Loucy (cell line): ENCODE measurements around the gene RASAL1.

Source experiments
- H2AFZ ChIP-seq: fragments of 200-600 bp; sonication (generic); 2 replicates; pipeline ENCODE4 v1.6.0; 2016; ENCODE audit warnings: antibody characterized with exemption, mild to moderate bottlenecking, low read length, moderate library complexity
- H3F3A ChIP-seq: fragments of 200-600 bp; 2 replicates; pipeline ENCODE4 v1.6.0; 2016; ENCODE audit warnings: antibody characterized with exemption, low read depth, mild to moderate bottlenecking
- H3K27me3 ChIP-seq: fragments of 200-600 bp; sonication (generic); 2 replicates; pipeline ENCODE4 v1.6.1; 2014; ENCODE audit warnings: low read length, mild to moderate bottlenecking; ENCODE audit not compliant: insufficient read depth, poor library complexity, severe bottlenecking
- H3K36me3 ChIP-seq: fragments of 200-600 bp; sonication (generic); 2 replicates; pipeline ENCODE4 v1.6.1; 2016; ENCODE audit warnings: low read length; ENCODE audit not compliant: insufficient read depth
- H3K4me1 ChIP-seq: fragments of 200-600 bp; sonication (generic); 2 replicates; pipeline ENCODE4 v1.5.1; 2014; ENCODE audit warnings: low read length, mild to moderate bottlenecking; ENCODE audit not compliant: insufficient read depth, poor library complexity, severe bottlenecking
- H3K4me2 ChIP-seq: fragments of 200-600 bp; sonication (generic); 2 replicates; pipeline ENCODE4 v1.6.0; 2014; ENCODE audit warnings: antibody characterized with exemption, low read length, low read depth, mild to moderate bottlenecking; ENCODE audit not compliant: poor library complexity, severe bottlenecking
- H3K4me3 ChIP-seq: fragments of 200-600 bp; sonication (generic); 2 replicates; pipeline ENCODE4 v1.5.1; 2014; ENCODE audit warnings: low read length, mild to moderate bottlenecking, mixed read lengths; ENCODE audit not compliant: poor library complexity, severe bottlenecking
- H3K79me2 ChIP-seq: fragments of 200-600 bp; sonication (generic); 2 replicates; pipeline ENCODE4 v1.6.1; 2014; ENCODE audit warnings: low read length; ENCODE audit not compliant: insufficient read depth
- H3K9ac ChIP-seq: fragments of 200-600 bp; sonication (generic); 2 replicates; pipeline ENCODE4 v1.6.0; 2014; ENCODE audit warnings: mild to moderate bottlenecking, low read depth, low read length, moderate library complexity; ENCODE audit not compliant: poor library complexity, severe bottlenecking
- H3K9me2 ChIP-seq: fragments of 200-600 bp; sonication (generic); replicated peaks from 2 replicates; pipeline ENCODE4 v1.6.1; 2016; ENCODE audit warnings: low read depth, low read length, mixed read lengths
- H3K9me3 ChIP-seq: fragments of 200-600 bp; sonication (generic); 2 replicates; pipeline ENCODE4 v1.6.1; 2014; ENCODE audit warnings: mild to moderate bottlenecking, antibody characterized with exemption, low read length, low read depth; ENCODE audit not compliant: insufficient read depth
- H4K20me1 ChIP-seq: fragments of 200-600 bp; sonication (generic); 2 replicates; pipeline ENCODE4 v1.6.0; 2014; ENCODE audit warnings: antibody characterized with exemption, low read length, mild to moderate bottlenecking; ENCODE audit not compliant: insufficient read depth, poor library complexity, severe bottlenecking
- EZH2phosphoT487 ChIP-seq: fragments of 200-600 bp; IDR thresholded peaks from 2 replicates; pipeline ENCODE4 v1.6.1; 2018; ENCODE audit warnings: antibody characterized with exemption, mild to moderate bottlenecking, moderate library complexity, borderline replicate concordance
- TF ChIP-seq, protein P1 (sequence below): fragments of 200-600 bp; sonication (generic); conservative IDR thresholded peaks from 2 replicates; pipeline ENCODE4 v1.5.1; 2014; ENCODE audit warnings: mild to moderate bottlenecking, antibody characterized with exemption, low read length

Gene RASAL1

DNA sequence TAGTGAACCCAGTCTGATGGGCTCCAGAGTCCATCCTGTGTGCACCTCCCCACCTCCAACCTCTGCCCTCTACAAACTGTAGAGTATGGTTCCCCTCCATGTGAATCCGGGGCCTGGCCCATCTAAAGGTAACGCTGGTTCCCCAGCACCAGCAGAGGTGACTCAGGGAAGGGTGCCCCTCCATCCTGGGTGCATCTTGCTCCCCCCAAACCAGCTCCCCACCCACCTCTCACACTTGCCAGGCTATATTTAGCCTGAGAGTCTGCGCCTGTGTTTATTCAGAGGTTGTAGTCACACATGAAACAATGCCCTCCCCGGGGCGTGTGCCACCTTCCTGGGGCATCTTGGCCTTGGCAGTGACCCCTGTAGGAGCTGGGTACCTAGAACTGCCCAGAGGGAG lies 26.2 kb downstream of the RASAL1 start:
- TF ChIP-seq, protein P1, sequence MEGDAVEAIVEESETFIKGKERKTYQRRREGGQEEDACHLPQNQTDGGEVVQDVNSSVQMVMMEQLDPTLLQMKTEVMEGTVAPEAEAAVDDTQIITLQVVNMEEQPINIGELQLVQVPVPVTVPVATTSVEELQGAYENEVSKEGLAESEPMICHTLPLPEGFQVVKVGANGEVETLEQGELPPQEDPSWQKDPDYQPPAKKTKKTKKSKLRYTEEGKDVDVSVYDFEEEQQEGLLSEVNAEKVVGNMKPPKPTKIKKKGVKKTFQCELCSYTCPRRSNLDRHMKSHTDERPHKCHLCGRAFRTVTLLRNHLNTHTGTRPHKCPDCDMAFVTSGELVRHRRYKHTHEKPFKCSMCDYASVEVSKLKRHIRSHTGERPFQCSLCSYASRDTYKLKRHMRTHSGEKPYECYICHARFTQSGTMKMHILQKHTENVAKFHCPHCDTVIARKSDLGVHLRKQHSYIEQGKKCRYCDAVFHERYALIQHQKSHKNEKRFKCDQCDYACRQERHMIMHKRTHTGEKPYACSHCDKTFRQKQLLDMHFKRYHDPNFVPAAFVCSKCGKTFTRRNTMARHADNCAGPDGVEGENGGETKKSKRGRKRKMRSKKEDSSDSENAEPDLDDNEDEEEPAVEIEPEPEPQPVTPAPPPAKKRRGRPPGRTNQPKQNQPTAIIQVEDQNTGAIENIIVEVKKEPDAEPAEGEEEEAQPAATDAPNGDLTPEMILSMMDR = no peak
- no peak for TF ChIP-seq EZH2phosphoT487
- H3K4me2 ChIP-seq = no peak overlapping the region
- H4K20me1 ChIP-seq = no peaks in the 10 kb centered on the region
- H3F3A ChIP-seq = no peaks in the 10 kb centered on the region
- no peaks in the 10 kb centered on the region for H3K79me2 ChIP-seq
- no peaks in the 10 kb centered on the region for H3K4me1 ChIP-seq
- no peak overlapping the region for H3K4me3 ChIP-seq
- H3K9ac ChIP-seq = no peak overlapping the region
- H3K36me3 ChIP-seq = no peaks in the 10 kb centered on the region
- H2AFZ ChIP-seq = no peak overlapping the region
- no peaks in the 10 kb centered on the region for H3K27me3 ChIP-seq
- H3K9me3 ChIP-seq = no peaks in the 10 kb centered on the region
- no peaks in the 10 kb centered on the region for H3K9me2 ChIP-seq

DNA sequence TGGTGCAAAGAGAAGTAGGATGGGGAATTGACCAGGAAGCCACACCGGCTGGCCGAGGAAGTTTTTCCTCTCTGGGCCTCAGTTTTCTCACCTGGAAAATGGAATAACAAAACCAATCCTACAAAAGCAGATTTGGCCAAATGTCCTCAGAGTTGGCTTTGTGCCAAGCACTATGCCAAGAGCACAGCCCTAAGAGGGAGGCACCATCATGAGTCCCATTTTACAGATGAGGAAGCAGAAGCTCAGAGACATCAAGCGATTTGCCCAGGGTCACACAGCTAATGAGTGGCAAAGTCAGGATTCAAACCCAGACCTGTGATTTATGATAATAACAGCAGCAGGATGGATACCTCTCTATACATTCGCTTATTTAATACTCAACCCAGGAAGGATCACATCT lies 27.3 kb downstream of the RASAL1 start:
- H2AFZ ChIP-seq = no peak overlapping the region
- no peak overlapping the region for H3K9ac ChIP-seq
- TF ChIP-seq, protein P1 = no peak
- TF ChIP-seq EZH2phosphoT487 = no peak
- H3K36me3 ChIP-seq = no peaks in the 10 kb centered on the region
- H3K4me2 ChIP-seq = no peak overlapping the region
- no peaks in the 10 kb centered on the region for H3K9me2 ChIP-seq
- no peaks in the 10 kb centered on the region for H3K27me3 ChIP-seq
- no peaks in the 10 kb centered on the region for H3F3A ChIP-seq
- no peaks in the 10 kb centered on the region for H3K9me3 ChIP-seq
- H3K4me1 ChIP-seq = no peaks in the 10 kb centered on the region
- no peaks in the 10 kb centered on the region for H4K20me1 ChIP-seq
- H3K79me2 ChIP-seq = no peaks in the 10 kb centered on the region
- no peak overlapping the region for H3K4me3 ChIP-seq

DNA sequence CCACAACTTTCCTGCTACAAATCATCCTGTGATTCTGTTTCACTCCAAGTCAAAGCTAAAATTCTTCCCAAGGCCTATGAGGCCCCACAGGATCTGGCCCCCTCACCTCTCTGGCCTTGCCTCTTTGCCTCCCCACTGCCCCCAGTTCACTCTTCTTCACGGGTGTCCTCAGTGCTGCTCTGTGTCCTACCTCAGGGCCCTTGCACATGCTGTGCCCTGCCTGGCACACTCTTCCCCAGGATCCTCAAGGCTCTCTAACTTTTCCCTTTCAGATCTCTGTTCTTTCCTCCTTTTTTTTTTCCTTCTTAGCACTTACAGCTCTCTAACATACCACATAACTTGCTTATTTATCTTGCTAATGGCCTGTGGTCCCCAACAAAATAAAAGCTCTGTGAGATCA lies 29.2 kb downstream of the RASAL1 start:
- no peaks in the 10 kb centered on the region for H4K20me1 ChIP-seq

More for the DNA sequence above, 29.2 kb downstream of the RASAL1 start:
- H3F3A ChIP-seq = no peaks in the 10 kb centered on the region
- no peaks in the 10 kb centered on the region for H3K9me3 ChIP-seq
- H3K9ac ChIP-seq = no peak overlapping the region
- no peak overlapping the region for H3K4me3 ChIP-seq
- TF ChIP-seq EZH2phosphoT487 = no peak
- TF ChIP-seq, protein P1 = no peak
- H2AFZ ChIP-seq = no peak overlapping the region
- H3K4me1 ChIP-seq = no peaks in the 10 kb centered on the region
- H3K79me2 ChIP-seq = no peaks in the 10 kb centered on the region
- H3K36me3 ChIP-seq = no peaks in the 10 kb centered on the region
- no peaks in the 10 kb centered on the region for H3K9me2 ChIP-seq
- H3K27me3 ChIP-seq = no peaks in the 10 kb centered on the region
- no peak overlapping the region for H3K4me2 ChIP-seq
